GM18868 (cell line): ENCODE measurements around the gene ARHGEF10L.

Experiments used
- ATAC-seq: cut with Tn5 transposase; IDR thresholded peaks from one replicate; pipeline ENCODE4 v1.9.1; 2021; ENCODE audit warnings: mild to moderate bottlenecking, moderate library complexity; ENCODE audit not compliant: unreplicated experiment

Gene ARHGEF10L

DNA sequence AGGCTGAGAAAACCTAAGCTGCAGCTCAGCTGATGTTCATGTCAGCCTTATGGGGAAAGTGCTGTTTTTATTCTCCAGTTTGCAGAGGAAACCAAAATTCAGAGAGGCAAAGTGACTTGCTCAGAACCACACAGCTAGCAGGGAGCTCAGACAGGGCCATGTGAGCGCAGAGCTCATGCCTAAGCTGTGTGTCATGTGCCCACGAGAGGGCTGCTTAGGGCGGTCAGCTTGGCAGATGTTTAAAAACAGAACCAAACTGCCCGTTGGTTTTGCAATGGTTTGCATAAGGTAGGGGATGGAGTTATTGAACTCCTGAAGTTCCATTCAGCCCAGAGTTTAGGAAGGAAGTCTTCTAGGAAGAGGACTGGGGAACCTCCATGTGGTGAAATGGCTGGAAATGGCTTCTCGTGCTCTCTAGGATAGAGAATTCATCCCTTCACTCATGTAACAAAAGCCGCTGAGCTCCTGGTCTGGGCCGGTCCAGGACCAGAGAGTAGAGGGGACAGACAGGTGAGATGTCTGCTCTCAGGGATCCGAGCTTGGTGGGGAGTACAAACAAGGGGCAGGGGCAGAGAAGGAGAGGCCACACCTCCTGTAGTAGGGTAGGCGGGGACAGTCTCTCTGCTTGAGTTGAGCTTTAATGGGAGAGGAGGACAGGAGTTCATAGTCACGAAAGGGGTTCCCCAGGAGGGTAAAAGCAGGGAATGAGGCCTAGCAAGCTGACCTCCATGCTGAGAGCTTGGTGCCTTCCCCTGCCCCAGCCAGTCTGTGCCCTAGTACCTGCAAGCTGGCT lies 46.9 kb downstream of the ARHGEF10L start:
- no peak for ATAC-seq

DNA sequence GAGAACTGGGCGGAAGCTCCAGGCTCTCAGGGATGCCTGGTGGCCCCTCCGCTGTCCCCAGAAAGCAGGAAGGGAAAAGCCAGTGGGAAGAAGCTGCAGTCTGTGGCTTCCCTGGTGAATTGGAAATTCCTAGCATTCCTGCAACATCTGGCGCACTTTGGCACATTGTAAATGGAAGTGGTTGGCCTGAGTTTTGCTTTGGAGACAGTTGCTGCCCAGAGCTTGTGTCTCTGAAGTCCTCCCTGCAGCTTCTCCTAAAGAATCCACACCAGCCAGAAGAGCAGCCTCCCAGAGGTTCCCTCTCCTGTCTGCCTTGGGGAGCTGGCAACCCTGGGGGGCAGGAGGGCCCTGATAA lies 48.2 kb downstream of the ARHGEF10L start:
- ATAC-seq: no peak

DNA sequence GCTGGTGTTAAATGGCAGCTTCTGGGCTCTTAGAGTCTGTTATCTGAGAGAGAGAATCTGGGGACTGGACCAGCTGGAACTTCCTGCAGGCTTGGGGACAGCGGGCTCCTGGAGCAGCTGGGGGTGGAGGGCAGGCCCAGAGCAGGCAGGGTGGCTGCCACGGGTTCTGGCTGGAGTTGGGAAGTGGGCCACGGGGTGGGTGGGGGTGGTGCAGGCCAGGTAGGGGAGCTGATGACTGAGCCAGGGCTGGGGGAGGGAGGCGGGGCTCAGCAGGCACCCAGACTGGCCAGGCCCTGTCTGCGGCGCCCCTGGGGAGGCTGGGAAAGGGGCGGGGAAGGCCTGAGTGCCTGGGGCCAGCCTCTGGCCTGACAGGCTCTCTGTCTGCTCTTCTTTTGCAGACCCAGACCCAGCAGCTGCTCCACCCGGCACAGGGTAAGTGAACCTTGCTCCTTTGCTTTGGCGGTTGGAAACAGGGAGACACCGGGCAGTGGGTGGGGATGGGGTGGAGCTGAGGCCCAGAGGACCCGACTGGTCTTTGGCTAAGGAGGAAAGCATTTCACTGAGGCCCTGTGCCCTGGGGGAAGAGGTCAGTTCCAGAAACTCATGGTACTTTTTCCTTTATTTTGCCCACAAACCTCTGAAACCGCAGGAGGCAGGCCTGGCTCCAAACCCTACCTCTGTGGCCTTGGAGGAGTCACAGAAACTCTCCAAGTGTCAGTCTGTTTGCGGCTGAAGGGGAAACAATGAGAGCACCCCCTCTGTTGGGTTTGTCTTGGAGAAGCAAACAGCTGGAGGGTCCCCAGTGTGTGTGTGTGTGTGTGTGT lies 48.8 kb downstream of the ARHGEF10L start:
- ATAC-seq: no peak

DNA sequence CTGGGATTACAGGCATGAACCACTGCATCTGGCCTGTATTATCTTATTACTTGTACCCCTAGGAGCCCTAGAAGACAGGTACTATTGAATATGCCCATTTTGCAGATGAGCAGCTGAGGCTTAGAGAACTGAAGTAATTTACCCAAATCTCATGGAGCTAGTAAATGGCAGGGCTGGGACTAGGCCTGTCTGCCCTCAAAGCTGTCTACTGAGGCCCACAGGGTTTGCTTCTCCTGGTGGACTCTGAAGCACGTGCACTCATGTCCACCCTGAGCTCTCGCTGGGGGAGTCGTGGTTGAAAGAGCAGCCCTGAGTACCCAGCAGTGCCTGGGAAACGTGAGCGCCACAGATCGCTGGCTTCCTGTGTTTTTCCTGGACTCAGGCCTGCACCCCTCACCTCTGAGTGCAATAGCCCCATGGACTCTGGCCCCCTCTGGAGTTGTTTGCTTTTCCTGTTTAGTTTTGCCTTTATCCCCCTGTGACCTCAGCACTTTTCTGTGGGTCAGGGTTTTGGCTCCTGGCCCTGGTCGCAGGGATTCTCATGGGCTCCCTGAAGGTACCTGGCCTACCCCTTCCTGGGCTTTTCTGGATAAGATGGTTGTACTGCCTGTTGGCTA lies 52.4 kb downstream of the ARHGEF10L start:
- ATAC-seq: no peak

DNA sequence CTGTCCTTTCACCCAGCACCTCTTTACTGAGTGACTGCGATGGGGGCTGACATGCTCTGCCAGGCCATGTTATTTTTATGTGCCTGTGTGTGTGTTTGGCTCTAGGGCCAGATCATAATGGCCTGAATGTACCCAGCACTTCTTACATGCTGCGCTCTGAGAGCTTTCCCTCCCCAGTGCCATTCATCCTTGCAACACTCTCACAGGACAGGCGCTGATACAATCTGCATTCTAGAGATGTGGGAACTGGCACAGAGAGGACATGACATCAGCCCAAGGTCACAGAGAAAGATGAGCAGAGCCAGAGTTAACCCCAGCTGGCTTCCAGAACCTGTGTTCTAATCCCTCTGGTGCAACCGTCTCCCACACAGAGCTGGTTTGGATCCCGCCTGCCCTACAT lies 54.5 kb downstream of the ARHGEF10L start:
- ATAC-seq: no peak

DNA sequence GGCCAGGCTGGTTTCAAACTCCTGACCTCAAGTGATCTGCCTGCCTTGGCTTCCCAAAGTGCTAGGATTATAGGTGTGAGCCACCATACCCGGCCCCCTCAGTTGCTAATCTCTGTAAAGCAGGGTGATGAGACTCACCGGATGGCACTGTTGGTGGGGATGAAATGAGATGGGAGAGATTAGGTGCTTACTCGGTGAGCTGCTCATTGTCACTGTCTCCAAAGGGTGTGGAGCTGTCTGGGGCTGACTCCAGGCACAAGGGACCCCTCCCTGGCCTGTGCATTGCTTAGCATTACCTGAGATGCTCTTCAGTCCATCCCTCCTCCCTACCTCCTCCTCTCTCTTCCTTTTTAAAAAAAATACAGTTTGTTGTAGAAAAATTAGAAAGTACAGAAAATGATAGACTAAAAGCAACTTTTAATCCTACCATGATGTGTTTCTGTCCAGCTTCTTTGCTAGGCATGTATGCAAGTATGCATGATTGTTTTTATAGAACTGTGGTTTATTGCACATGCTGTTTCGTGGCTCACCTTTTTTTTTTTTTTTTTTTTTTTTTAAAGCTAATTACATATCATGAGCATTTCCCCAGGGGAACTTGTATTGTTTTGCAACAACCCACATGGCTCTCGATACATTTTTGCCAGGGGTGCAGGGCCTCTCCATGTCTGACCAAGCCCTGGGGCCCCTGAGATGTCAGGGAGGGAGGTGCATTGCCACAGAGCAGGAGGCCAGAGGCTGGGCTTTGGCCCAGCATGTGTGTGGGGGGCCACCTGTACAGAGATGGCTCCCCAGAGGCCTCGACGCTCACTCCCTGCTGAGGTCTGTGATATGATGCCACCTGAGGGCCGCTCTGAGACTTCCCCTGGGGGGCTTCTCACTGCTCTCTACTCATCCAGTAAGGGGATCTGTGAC lies 55.4 kb downstream of the ARHGEF10L start:
- ATAC-seq: no peak

DNA sequence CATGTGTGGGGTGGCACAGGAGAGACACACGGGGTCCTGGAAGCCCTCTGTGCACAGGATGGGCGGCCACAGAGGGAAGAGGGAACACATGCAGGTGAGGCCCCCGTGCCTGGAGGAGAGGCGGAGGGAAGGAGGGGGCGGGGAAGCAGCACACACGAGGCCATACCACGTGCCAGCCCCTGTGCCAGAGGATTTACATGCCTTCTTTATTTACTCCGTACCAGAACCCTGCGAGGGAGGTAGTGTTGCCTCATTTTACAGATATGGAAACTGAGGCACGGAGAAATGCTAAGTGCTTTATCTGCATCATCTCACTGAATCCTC lies 56.1 kb downstream of the ARHGEF10L start:
- no peak for ATAC-seq

DNA sequence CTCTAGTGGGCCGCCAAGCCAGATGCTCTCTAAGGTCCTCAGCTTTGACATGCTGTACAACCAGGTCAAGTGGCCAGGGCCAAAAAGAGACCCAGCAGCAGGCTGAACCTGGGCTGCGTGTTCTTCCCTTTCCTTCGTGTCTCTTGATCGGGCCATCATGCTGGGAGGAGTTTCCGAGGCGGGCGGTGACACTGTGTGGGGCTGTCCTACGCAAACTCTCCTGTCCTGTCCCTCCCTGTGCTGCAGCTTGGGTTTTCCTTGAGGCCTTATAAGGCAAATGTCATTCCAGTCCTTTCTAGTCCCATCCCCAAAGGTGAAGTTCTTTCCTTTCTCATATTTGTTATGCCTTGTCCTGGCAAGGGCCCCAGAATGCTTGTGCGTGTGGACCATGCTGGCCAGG lies 56.7 kb downstream of the ARHGEF10L start:
- no peak for ATAC-seq

DNA sequence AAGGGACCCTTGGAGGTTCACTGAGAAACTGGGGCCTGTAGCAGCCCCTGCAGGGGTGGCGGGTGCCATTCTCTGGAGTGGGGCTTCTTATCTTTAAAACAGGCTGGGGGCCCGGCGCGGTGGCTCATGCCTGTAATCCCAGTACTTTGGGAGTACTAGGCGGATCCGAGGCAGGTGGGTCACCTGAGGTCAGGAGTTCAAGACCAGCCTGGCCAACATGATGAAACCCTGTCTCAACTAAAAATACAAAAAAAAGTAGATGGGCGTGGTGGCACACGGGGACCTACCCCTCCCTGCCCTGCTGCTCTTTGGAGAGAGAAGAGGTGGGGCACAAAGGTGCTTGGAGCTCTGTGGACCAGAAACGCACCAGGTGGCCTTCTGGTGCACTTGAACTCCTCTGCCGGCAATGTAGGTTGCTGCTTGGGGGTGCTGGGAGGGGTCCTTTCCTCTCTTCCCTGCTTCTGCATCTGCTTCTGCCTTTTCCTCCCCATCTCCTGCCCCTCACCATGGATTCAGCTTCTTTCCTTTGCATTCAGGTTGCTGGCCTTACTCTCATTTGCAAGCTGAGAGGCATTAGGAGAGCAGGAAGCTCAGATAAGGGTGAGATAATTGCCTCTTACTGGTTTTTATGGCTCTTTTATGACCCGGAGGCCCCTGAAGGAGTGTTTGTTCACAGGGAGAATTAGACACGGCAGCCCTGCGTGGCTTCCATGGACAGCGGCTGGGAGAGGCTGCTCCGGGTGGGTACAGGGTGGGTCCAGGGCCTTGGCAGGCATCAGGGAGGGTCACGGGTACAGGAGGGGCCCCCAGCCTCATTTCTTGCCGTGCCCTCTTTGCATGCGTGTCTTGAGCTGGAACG lies 57.4 kb downstream of the ARHGEF10L start:
- ATAC-seq: no peak

DNA sequence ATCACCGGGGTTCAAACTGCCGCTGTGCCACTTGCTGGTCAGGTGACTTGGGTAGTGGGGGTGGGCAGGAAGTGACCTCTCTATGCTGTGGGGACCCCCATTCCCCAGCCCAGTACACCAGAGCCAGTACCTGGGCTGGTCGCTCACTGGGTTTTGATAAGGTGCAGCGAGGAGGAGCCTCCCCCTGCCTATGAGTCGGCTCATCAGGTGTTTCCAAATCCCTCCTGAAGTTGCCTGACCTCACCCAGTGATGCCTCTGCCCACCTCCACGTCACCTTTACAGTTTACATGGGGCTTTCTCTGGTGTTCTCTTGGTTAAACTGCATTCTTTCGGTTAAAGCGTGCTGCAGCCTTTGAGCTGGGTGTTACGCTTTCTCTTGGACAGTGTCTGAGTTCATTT lies 58.2 kb downstream of the ARHGEF10L start:
- no peak for ATAC-seq

DNA sequence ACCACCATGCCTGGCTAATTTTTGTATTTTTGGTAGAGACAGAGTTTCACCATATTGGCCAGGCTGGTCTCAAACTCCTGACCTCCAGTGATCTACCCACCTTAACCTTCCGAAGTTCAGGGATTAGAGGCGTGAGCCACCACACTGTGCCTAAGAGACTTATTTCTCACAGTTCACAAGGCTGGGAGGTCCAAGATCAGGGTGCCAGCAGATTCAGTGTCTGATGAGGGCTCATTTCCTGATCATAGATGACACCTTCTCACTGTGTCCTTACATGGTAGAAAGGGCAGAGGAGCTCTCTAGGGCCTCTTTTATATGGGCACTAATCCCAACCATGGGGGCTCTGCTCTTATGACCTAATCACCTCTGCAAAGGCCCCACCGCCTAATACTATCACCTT lies 58.8 kb downstream of the ARHGEF10L start:
- no peak for ATAC-seq

DNA sequence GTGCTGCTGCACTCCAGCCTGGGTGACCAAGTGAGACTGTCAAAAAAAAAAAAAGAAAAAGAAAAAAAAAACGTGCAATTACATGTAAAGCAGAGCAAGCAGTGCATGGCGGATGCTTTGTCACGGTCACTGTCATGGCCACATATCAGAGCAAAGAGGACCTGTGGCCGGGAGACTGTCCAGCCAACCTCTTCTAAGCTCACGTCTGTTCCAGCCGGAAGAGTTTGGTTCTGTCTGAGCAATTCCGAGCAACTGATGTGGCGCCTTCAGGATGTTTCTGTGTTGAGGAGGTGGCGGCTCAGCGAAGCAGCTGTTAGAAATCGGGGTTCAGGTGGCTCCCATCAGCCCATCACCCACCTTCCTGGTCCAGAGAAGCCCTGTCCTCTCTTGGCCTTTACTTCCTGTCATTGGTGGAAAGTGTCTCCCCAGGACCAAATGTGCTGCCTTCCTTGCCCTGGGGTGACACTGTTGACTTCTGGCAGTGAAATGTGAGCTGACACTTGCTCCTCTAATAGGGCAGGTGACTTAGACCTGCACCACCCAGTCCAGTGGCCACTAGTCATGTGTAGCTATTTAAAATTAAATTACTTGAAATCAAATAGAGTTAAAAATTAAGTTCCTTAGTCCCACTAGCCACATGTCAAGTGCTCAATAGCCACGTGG lies 59.9 kb downstream of the ARHGEF10L start:
- no peak for ATAC-seq

DNA sequence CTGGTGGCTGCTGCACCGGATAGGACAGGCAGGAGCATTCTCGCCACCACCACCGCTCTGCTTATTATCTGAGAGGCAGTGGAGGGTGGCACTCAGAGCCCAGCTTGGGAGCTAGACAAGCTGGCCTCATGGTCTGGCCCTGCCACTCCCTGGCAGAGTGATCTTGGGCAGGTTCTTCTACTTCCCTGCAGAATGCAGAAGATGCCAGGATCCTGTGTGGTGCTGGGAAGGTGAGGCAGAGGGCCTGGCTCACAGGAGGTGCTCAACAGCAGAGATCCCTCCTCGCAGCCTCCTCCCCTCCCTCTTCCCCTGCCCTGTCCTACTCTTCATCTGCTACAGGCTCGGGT lies 60.4 kb downstream of the ARHGEF10L start:
- ATAC-seq: no peak

DNA sequence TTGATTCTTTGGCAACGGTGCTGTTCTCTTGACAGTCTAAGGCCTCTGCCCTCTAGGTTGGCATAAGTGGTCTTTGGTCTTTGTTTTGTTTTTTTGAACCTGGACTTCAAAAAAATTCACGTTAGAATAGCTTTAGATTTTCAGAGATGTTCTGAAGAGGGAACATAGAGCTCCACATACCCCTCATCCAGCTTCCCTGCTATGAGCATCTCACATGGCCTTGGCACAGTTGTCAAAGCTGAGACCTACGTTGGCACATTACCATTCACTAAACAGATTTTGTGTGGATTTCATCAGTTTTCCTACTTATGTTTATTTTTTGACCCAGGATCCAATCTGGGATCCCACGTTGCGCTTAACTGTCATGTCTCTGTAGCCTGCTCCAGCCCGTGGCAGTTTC lies 60.8 kb downstream of the ARHGEF10L start:
- no peak for ATAC-seq

DNA sequence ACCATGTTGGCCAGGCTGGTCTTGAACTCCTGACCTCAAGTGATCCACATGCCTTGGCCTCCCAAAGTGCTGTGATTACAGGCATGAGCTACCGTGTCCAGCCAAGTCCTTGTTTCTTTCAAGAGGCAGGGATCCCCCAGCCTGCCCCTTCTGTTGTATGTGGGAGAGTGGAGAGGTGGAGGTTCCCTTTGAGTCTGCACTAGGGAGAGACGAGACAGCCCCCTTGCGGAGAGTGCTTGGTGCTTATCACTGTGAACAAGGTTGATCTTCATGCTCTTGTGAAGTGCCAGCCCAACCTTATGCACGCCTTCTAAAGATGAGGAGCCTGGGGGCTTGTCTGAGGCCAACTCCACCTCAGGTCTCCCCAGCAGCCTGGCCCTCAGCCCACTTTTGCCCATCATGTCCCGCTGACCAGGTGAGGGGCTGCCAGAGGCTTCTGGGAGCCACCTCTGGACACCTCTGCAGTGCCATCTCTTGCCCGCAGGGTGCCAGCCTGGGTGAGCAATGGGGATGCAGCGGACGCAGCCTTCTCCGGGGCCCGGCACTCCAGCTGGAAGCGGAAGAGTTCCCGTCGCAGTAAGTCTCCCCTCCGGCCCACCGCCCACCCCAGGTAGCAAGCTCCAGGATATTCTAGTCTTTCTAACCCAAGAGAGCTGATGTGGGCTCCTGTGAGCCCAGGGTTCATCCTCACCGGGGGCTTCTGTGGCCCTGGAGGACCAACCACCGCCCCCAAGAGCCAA lies 62.3 kb downstream of the ARHGEF10L start:
- no peak for ATAC-seq

DNA sequence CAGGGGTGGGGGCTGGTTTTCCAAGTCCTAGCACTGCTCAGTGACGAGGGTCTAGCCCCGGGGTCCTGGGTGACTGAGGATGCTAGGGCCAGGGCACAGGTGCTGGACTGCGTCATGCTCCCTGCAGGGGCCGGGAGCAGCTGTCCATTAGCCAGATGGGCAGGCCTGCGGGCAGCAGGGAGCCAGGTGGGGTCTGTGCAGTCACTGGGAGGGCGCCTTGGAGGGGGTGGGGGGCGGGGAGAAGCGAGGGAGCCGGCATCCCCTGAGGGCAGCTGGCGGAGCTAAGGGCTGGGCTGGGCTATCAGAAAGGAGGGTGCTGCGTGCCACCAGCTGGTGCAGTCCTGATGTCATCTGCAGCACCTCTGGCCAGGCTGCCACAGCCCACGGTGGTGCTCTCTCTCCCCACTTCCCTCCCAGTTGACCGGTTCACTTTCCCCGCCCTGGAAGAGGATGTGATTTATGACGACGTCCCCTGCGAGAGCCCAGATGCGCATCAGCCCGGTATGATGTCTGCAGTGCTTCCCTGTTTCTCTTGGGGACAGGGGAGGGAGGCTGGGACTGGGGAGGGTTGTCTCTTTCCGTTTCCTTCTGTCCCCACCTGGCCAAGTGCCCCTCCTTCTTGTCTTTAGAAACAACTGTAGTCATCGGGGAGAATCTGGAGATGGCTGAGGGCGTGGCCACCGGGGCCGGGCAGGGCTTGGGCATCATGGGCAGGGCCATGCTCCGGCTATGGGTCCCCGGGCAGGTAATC lies 63.8 kb downstream of the ARHGEF10L start:
- ATAC-seq: no peak

DNA sequence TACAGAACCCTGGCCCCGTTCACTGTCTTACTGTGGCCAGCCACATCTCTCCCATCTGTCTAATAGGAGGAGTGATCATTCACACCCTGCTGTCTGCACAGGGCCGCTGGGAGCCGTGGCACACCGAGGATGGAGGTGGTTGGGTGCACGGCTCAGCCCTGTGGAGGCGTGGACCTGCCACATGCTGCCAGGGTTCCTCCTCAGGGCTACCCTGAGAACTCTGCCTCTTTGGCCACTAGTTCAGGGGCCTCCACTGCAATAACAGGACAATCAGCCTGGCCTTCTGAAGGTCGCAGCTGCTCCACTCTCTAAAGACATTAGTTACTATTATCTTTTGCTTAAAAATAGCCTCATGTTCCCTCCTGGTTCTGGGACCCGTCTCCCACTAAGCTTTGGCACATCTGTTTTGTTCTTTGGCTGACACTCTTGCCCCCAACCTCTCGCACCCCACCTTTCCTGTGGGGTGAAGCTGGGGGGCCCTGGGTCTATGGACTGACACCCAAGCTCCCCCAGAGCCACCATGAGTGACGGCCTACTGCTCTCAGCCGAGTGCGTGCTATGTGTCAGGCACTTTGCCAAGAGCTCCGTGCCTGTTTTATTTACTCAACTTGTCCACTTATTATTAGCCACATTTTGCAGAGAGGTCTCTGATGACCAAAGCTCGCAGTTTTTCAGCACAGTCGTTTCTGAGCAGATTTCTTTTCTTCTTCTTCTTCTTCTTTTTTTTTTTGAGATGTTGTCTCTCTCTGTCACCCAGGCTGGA lies 66.3 kb downstream of the ARHGEF10L start:
- no peak for ATAC-seq
